Measurements from ENCODE around the gene UNC5C. TPM values are rescaled to one million over a fixed set of nuclear protein-coding genes. Genes with fewer than 3 reads are reported as not detected.

UNC5C gene
- total and polyA plus RNA-seq, 4 donors: 0.27 to 1.2 (median 0.78) TPM

DNA sequence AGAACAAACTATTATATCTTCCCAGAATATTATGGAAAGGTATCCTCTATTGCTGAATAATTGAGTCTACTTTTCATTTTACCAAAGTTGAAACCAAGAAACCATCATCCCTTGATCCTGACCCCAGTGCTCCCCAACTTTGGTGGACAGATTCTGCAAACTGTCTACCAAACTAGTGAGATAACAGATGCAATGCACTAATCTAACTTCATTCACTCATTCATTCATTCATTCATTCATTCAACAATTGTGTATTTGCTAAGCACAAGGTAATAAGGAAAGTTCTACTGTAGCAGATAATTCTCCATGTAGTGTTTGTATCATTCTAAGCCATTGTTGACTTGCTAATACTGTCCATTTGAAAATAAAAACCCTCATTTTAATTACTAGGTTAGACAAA lies 150.6 kb downstream of the UNC5C start:
- Histone ChIP-seq H3K9me3 (ENCODE audit: control insufficient read depth in 4 of 4, low read length in 3 of 4) (no peaks in the 10 kb centered on the region), H3K4me1 (ENCODE audit: control insufficient read depth in 4 of 4, insufficient read depth in 4 of 4, low read length in 3 of 4) (no peaks in the 10 kb centered on the region), H3K36me3 (ENCODE audit: control insufficient read depth in 4 of 4, insufficient read depth in 3 of 4, low read depth in 1 of 4, low read length in 3 of 4) (no peaks in the 10 kb centered on the region), H3K4me3 (ENCODE audit: low read depth in 1 of 3, low read length in 3 of 3) (no peak overlapping the region), H3K27ac (ENCODE audit: low read depth in 1 of 2, low read length in 2 of 2) (no peak overlapping the region), H3K9ac (ENCODE audit: low read depth in 1 of 2, low read length in 2 of 2) (no peak overlapping the region), H3K27me3 (ENCODE audit: control insufficient read depth in 4 of 4, insufficient read depth in 4 of 4, low read length in 3 of 4) (no peaks in the 10 kb centered on the region)
- DNase-seq (ENCODE audit: low spot score): no peak
- TF ChIP-seq RXRA (IDR thresholded peaks at IDR 0.05): no peak
- TF ChIP-seq GABPA (IDR thresholded peaks at IDR 0.05 in 1 of 2, conservative IDR thresholded peaks at IDR 0.05 in 1 of 2): no peak
- no peak for TF ChIP-seq JUND (IDR thresholded peaks at IDR 0.05)
- no peak for TF ChIP-seq EGR1 (IDR thresholded peaks at IDR 0.05; ENCODE audit: low read depth in 2 of 2)
- no peak for TF ChIP-seq HNF4G (IDR thresholded peaks at IDR 0.05)
- TF ChIP-seq FOXA2 (IDR thresholded peaks at IDR 0.05): no peak
- TF ChIP-seq, protein P1, sequence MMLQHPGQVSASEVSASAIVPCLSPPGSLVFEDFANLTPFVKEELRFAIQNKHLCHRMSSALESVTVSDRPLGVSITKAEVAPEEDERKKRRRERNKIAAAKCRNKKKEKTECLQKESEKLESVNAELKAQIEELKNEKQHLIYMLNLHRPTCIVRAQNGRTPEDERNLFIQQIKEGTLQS (IDR thresholded peaks at IDR 0.05): no peak
- TF ChIP-seq, protein P2, sequence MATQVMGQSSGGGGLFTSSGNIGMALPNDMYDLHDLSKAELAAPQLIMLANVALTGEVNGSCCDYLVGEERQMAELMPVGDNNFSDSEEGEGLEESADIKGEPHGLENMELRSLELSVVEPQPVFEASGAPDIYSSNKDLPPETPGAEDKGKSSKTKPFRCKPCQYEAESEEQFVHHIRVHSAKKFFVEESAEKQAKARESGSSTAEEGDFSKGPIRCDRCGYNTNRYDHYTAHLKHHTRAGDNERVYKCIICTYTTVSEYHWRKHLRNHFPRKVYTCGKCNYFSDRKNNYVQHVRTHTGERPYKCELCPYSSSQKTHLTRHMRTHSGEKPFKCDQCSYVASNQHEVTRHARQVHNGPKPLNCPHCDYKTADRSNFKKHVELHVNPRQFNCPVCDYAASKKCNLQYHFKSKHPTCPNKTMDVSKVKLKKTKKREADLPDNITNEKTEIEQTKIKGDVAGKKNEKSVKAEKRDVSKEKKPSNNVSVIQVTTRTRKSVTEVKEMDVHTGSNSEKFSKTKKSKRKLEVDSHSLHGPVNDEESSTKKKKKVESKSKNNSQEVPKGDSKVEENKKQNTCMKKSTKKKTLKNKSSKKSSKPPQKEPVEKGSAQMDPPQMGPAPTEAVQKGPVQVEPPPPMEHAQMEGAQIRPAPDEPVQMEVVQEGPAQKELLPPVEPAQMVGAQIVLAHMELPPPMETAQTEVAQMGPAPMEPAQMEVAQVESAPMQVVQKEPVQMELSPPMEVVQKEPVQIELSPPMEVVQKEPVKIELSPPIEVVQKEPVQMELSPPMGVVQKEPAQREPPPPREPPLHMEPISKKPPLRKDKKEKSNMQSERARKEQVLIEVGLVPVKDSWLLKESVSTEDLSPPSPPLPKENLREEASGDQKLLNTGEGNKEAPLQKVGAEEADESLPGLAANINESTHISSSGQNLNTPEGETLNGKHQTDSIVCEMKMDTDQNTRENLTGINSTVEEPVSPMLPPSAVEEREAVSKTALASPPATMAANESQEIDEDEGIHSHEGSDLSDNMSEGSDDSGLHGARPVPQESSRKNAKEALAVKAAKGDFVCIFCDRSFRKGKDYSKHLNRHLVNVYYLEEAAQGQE (IDR thresholded peaks at IDR 0.05): no peak
- TF ChIP-seq TAF1 (conservative IDR thresholded peaks at IDR 0.05): no peak
- TF ChIP-seq, protein P3, sequence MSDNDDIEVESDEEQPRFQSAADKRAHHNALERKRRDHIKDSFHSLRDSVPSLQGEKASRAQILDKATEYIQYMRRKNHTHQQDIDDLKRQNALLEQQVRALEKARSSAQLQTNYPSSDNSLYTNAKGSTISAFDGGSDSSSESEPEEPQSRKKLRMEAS (IDR thresholded peaks at IDR 0.05): no peak
- no peak for TF ChIP-seq RAD21 (IDR thresholded peaks at IDR 0.05)
- TF ChIP-seq NR2F2 (IDR thresholded peaks at IDR 0.05): no peak

DNA sequence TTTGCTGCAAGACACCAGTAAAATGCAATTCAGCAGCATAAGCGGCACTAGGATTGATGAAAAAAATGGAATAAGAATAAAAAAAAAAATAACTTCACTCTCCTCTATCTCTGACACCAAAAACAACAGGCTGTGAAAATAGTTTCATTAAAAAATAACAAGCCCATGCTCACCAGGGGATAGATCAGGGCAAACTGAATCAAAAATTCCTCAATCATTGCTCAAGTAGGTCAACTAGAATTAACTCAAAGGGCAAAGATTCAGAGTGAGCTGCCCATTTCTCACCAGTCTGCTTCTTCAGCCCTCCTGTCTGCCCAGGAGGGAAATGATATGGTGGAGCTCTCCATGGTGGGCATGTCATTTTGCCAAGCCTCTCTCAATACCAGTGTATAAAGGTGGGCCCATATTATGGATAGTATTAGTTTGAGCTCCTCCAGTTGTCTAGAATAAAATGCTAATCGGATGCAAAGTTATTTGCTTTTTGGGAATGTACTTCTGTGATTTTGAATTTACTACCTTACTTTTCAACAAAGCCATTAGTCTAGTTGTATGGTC lies 153.9 kb downstream of the UNC5C start:
- Histone ChIP-seq H3K4me3 (ENCODE audit: low read depth in 1 of 3, low read length in 3 of 3) (no peak overlapping the region), H3K4me1 (ENCODE audit: control insufficient read depth in 4 of 4, insufficient read depth in 4 of 4, low read length in 3 of 4) (no peaks in the 10 kb centered on the region), H3K27me3 (ENCODE audit: control insufficient read depth in 4 of 4, insufficient read depth in 4 of 4, low read length in 3 of 4) (no peaks in the 10 kb centered on the region), H3K9ac (ENCODE audit: low read depth in 1 of 2, low read length in 2 of 2) (no peak overlapping the region), H3K9me3 (ENCODE audit: control insufficient read depth in 4 of 4, low read length in 3 of 4) (no peaks in the 10 kb centered on the region), H3K27ac (ENCODE audit: low read depth in 1 of 2, low read length in 2 of 2) (no peak overlapping the region), H3K36me3 (ENCODE audit: control insufficient read depth in 4 of 4, insufficient read depth in 3 of 4, low read depth in 1 of 4, low read length in 3 of 4) (no peaks in the 10 kb centered on the region)
- no peak for TF ChIP-seq HNF4G (IDR thresholded peaks at IDR 0.05)
- DNase-seq (ENCODE audit: low spot score): no peak
- 83% methylated on average over 2 of the region's 2 CpGs for WGBS

DNA sequence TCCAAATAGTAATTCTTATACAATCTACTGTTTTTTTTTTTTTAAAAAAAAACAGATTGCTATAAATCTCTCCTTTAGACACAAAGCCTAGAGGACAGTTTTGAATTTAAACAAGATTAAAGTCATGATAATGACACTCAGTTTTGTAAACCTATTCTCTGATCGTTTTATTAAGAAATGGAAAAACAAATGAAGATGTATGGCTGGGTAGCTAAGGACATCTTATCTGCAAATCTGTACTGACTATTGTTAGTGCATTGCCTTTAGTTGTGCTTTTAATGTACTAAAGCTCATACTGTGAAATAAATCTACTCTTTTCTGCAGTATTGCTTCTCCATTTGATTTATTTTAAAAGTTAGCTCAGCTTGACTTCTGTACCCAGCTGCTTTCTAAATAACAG lies 155.0 kb downstream of the UNC5C start:
- Histone ChIP-seq H3K27me3 (ENCODE audit: control insufficient read depth in 4 of 4, insufficient read depth in 4 of 4, low read length in 3 of 4) (no peaks in the 10 kb centered on the region), H3K27ac (ENCODE audit: low read depth in 1 of 2, low read length in 2 of 2) (no peak overlapping the region), H3K9ac (ENCODE audit: low read depth in 1 of 2, low read length in 2 of 2) (no peak overlapping the region), H3K36me3 (ENCODE audit: control insufficient read depth in 4 of 4, insufficient read depth in 3 of 4, low read depth in 1 of 4, low read length in 3 of 4) (no peaks in the 10 kb centered on the region), H3K4me3 (ENCODE audit: low read depth in 1 of 3, low read length in 3 of 3) (no peak overlapping the region), H3K4me1 (ENCODE audit: control insufficient read depth in 4 of 4, insufficient read depth in 4 of 4, low read length in 3 of 4) (no peaks in the 10 kb centered on the region), H3K9me3 (ENCODE audit: control insufficient read depth in 4 of 4, low read length in 3 of 4) (no peaks in the 10 kb centered on the region)
- WGBS: 50% methylated on average over 1 of the region's 1 CpG
- DNase-seq (ENCODE audit: low spot score): no peak
- no peak for TF ChIP-seq TAF1 (conservative IDR thresholded peaks at IDR 0.05)
- TF ChIP-seq, protein P4, sequence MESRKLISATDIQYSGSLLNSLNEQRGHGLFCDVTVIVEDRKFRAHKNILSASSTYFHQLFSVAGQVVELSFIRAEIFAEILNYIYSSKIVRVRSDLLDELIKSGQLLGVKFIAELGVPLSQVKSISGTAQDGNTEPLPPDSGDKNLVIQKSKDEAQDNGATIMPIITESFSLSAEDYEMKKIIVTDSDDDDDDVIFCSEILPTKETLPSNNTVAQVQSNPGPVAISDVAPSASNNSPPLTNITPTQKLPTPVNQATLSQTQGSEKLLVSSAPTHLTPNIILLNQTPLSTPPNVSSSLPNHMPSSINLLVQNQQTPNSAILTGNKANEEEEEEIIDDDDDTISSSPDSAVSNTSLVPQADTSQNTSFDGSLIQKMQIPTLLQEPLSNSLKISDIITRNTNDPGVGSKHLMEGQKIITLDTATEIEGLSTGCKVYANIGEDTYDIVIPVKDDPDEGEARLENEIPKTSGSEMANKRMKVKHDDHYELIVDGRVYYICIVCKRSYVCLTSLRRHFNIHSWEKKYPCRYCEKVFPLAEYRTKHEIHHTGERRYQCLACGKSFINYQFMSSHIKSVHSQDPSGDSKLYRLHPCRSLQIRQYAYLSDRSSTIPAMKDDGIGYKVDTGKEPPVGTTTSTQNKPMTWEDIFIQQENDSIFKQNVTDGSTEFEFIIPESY (IDR thresholded peaks at IDR 0.05): no peak
- TF ChIP-seq, protein P3 (IDR thresholded peaks at IDR 0.05): no peak
